C4-2B (cell line): ENCODE data around the gene ZNF185.

Source experiments
- CTCF ChIP-seq: fragments of 450-650 bp; conservative IDR thresholded peaks from 2 replicates; pipeline ENCODE4 v1.5.1; 2017; ENCODE audit warnings: mild to moderate bottlenecking
- ZFX ChIP-seq: fragments of 450-650 bp; IDR thresholded peaks from 2 replicates; pipeline ENCODE4 v1.6.1; 2017

- TF ChIP-seq CTCF: no peak
- TF ChIP-seq ZFX: no peak
Observed at GRCh38 chrX:152871260-152871659, 26.6 kb upstream of the ZNF185 start.
